Cortex of kidney (tissue), 1 donor: ENCODE data around the gene MAT1A.
"Not testable (repeated sequence)": the region's sequence is repeated elsewhere in the genome, so short reads cannot be mapped to it uniquely, and the experiment has no call there.

Experiments
- DNase-seq: peaks from one replicate; lab custom pipeline; 2025; lab: John Stamatoyannopoulos, UW

The MAT1A gene

GRCh38 chr10:80264081-80265056 is 25.1 kb downstream of the MAT1A start:
- DNase-seq: no peak

- DNase-seq: no peak
Observed at GRCh38 chr10:80261316-80262030, 28.0 kb downstream of the MAT1A start.

- no peak for DNase-seq
Observed at GRCh38 chr10:80260295-80261243, 28.9 kb downstream of the MAT1A start.

GRCh38 chr10:80259405-80259871 is 30.0 kb downstream of the MAT1A start:
- DNase-seq: no peak

GRCh38 chr10:80256798-80257197 is 32.7 kb downstream of the MAT1A start:
- DNase-seq: not testable (repeated sequence)

GRCh38 chr10:80254726-80255125 is 34.7 kb downstream of the MAT1A start:
- DNase-seq: not testable (repeated sequence)

GRCh38 chr10:80253963-80254271 is 35.5 kb downstream of the MAT1A start:
- DNase-seq: not testable (repeated sequence)

GRCh38 chr10:80253266-80253962 is 36.0 kb downstream of the MAT1A start:
- DNase-seq: no peak

- no peak for DNase-seq
Observed at GRCh38 chr10:80252296-80252887, 37.1 kb downstream of the MAT1A start.

- DNase-seq: not testable (repeated sequence)
Observed at GRCh38 chr10:80251703-80252280, 37.7 kb downstream of the MAT1A start.

GRCh38 chr10:80250399-80250798 is 39.1 kb downstream of the MAT1A start:
- not testable (repeated sequence) for DNase-seq

- not testable (repeated sequence) for DNase-seq
Observed at GRCh38 chr10:80249906-80250305, 39.6 kb downstream of the MAT1A start.

- not testable (repeated sequence) for DNase-seq
Observed at GRCh38 chr10:80247611-80248010, 41.8 kb downstream of the MAT1A start.

GRCh38 chr10:80244371-80244770 is 45.1 kb downstream of the MAT1A start:
- not testable (repeated sequence) for DNase-seq

GRCh38 chr10:80242341-80242740 is 47.1 kb downstream of the MAT1A start:
- DNase-seq: not testable (repeated sequence)

GRCh38 chr10:80236457-80236856 is 53.0 kb downstream of the MAT1A start:
- DNase-seq: not testable (repeated sequence)

GRCh38 chr10:80234331-80235235 is 54.9 kb downstream of the MAT1A start:
- DNase-seq: not testable (repeated sequence)

- not testable (repeated sequence) for DNase-seq
Observed at GRCh38 chr10:80233871-80234270, 55.6 kb downstream of the MAT1A start.

GRCh38 chr10:80226723-80227122 is 62.7 kb downstream of the MAT1A start:
- DNase-seq: not testable (repeated sequence)
